ENCODE measurements around the gene C19orf25.

DNA sequence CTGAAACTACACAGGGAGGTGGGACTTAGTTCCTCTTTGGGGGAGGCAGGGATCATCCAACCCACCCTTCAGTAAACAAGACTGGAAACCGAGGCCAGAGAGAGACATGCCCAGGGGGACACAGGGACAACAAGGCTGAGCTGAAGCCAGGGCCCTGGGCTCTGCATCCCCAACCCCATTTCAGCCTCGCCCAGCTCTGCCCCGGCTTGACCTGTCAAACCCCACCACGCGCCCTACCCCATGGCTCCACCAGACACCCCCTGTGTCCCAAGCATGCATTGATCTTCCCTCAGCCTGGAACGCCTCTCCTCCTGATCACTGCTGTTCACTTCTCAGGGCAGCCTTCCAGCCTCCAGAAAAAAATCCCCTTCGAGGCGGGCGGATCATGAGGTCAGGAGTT is 31.1 kb downstream of the C19orf25 start:
- no peak for TF ChIP-seq TAF1 (IDR thresholded peaks at IDR 0.05; ENCODE audit: low read depth)
- no peak for TF ChIP-seq CREB1 (IDR thresholded peaks at IDR 0.05; ENCODE audit: low read depth)
- no peak for TF ChIP-seq RAD21 (IDR thresholded peaks at IDR 0.05; ENCODE audit: low read depth)
- TF ChIP-seq, protein P1, sequence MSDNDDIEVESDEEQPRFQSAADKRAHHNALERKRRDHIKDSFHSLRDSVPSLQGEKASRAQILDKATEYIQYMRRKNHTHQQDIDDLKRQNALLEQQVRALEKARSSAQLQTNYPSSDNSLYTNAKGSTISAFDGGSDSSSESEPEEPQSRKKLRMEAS (IDR thresholded peaks at IDR 0.05) = no peak
- no peak for TF ChIP-seq YY1 (IDR thresholded peaks at IDR 0.05; ENCODE audit: low read depth)
- no peak for TF ChIP-seq FOXM1 (IDR thresholded peaks at IDR 0.05; ENCODE audit: borderline replicate concordance, low read depth)
- TF ChIP-seq EP300 (IDR thresholded peaks at IDR 0.05; ENCODE audit: borderline replicate concordance) = no peak
